H1 (cell line): ENCODE measurements around the gene CD226.
A peak's percentile ranks its signal among the peaks of the same experiment; 100 is the strongest.
"Not testable (repeated sequence)": the region's sequence is repeated elsewhere in the genome, so short reads cannot be mapped to it uniquely, and the experiment has no call there.

Experiments
- EP300 ChIP-seq, 2 experiments: IDR thresholded peaks; 1 replicate in 1 of 2; 2 replicates in 1 of 2; pipeline ENCODE4 v1.6.1; 2011 to 2012; ENCODE audit warnings: low read depth in 2 of 2, low read length in 2 of 2, mild to moderate bottlenecking in 2 of 2, borderline replicate concordance in 1 of 2, inconsistent platforms in 1 of 2, moderate library complexity in 1 of 2
- HDAC2 ChIP-seq, 2 experiments: fragments of 300-600 bp in 1 of 2; sonication (generic) in 1 of 2; IDR thresholded peaks; 2 replicates each; pipeline ENCODE4 v1.6.1; 2011 to 2012; ENCODE audit warnings: low read depth in 2 of 2, low read length in 2 of 2, mild to moderate bottlenecking in 2 of 2, moderate library complexity in 2 of 2, borderline replicate concordance in 1 of 2, inconsistent platforms in 1 of 2
- KDM5A ChIP-seq: fragments of 200-600 bp; IDR thresholded peaks from 2 replicates; pipeline ENCODE4 v1.7.1; 2012; ENCODE audit warnings: mild to moderate bottlenecking, low read length, inconsistent platforms, mixed read lengths
- MAFK ChIP-seq: IDR thresholded peaks from 2 replicates; pipeline ENCODE4 v1.6.1; 2012; ENCODE audit warnings: low read depth, mild to moderate bottlenecking, improper control_type of control experiment, low read length
- TAF1 ChIP-seq: IDR thresholded peaks from 2 replicates; pipeline ENCODE4 v1.6.1; 2011; ENCODE audit warnings: mild to moderate bottlenecking, low read depth, low read length
- TCF12 ChIP-seq: IDR thresholded peaks from 2 replicates; pipeline ENCODE4 v1.6.1; 2011; ENCODE audit warnings: low read depth, mild to moderate bottlenecking, low read length
- TF ChIP-seq, protein P1 (sequence below), 3 experiments: IDR thresholded peaks; 1 replicate in 2 of 3; 2 replicates in 1 of 3; pipeline versions ENCODE4 v1.5.1 to v1.6.1; 2011; ENCODE audit warnings: low read length in 3 of 3, mild to moderate bottlenecking in 3 of 3, inconsistent platforms in 2 of 3, low read depth in 1 of 3, moderate library complexity in 1 of 3; ENCODE audit not compliant: insufficient read depth in 1 of 3; ENCODE audit errors: control extremely low read depth in 1 of 3

DNA sequence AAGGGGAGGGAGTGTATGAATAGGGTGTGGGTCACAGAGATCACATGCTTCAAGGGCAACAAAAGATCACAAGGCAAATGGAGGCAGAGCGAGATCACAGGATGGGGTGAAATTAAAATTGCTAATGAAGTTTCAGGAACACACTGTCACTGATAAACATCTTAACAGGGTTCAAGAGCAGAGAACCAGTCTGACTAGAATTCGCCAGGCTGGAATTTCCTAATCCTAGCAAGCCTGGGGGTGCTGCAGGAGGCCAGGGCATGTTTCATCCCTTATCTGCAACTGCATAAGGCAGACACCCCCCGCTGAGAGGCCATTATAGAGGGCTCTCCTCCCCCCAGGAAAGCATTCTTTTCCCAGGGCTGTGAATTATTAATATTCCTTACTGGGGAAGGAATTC is 68.6 kb downstream of the CD226 start:
- 0 out of 2 replicates have a peak, but pooled peaks have one; percentile 37 for TF ChIP-seq TCF12
- not testable (repeated sequence) for TF ChIP-seq HDAC2 (IDR thresholded peaks at IDR 0.05; ENCODE audit: borderline replicate concordance in 1 of 2, low read depth in 2 of 2, low read length in 2 of 2); EP300 (IDR thresholded peaks at IDR 0.05; ENCODE audit: borderline replicate concordance in 1 of 2, low read depth in 2 of 2, low read length in 2 of 2); KDM5A; TAF1; MAFK
- TF ChIP-seq, protein P1, sequence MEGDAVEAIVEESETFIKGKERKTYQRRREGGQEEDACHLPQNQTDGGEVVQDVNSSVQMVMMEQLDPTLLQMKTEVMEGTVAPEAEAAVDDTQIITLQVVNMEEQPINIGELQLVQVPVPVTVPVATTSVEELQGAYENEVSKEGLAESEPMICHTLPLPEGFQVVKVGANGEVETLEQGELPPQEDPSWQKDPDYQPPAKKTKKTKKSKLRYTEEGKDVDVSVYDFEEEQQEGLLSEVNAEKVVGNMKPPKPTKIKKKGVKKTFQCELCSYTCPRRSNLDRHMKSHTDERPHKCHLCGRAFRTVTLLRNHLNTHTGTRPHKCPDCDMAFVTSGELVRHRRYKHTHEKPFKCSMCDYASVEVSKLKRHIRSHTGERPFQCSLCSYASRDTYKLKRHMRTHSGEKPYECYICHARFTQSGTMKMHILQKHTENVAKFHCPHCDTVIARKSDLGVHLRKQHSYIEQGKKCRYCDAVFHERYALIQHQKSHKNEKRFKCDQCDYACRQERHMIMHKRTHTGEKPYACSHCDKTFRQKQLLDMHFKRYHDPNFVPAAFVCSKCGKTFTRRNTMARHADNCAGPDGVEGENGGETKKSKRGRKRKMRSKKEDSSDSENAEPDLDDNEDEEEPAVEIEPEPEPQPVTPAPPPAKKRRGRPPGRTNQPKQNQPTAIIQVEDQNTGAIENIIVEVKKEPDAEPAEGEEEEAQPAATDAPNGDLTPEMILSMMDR (IDR thresholded peaks at IDR 0.05; ENCODE audit: control extremely low read depth in 1 of 3, insufficient read depth in 1 of 3, low read depth in 1 of 3, low read length in 3 of 3), result not testable (repeated sequence)
